HEK293 (cell line): ENCODE results near the gene ELAVL2.

Experiments
- CTCF ChIP-seq: fragments of 450-650 bp; formaldehyde crosslinking; IDR thresholded peaks from 2 replicates; pipeline ENCODE4 v1.5.1; 2016; ENCODE audit warnings: missing biosample characterization, missing genetic modification characterization
- GLI4 ChIP-seq: fragments of 450-650 bp; formaldehyde crosslinking; IDR thresholded peaks from 2 replicates; pipeline ENCODE4 v1.5.1; 2016; ENCODE audit warnings: missing biosample characterization, missing genetic modification characterization
- IKZF3 ChIP-seq: fragments of 450-650 bp; IDR thresholded peaks from 2 replicates; pipeline ENCODE4 v1.5.0; 2018; ENCODE audit warnings: missing biosample characterization, mild to moderate bottlenecking, missing genetic modification characterization, moderate library complexity
- ZNF146 ChIP-seq: fragments of 450-650 bp; formaldehyde crosslinking; IDR thresholded peaks from 2 replicates; pipeline ENCODE4 v1.5.1; 2016; ENCODE audit warnings: missing biosample characterization, missing genetic modification characterization
- ZNF423 ChIP-seq: fragments of 450-650 bp; formaldehyde crosslinking; IDR thresholded peaks from 2 replicates; pipeline ENCODE4 v1.5.1; 2016; ENCODE audit warnings: missing biosample characterization, missing genetic modification characterization
- ZNF560 ChIP-seq: fragments of 450-650 bp; formaldehyde crosslinking; IDR thresholded peaks from 2 replicates; pipeline ENCODE4 v1.5.1; 2017; ENCODE audit warnings: missing biosample characterization, missing genetic modification characterization, borderline replicate concordance
- ZNF600 ChIP-seq: fragments of 450-650 bp; formaldehyde crosslinking; IDR thresholded peaks from 2 replicates; pipeline ENCODE4 v1.5.1; 2016; ENCODE audit warnings: missing biosample characterization, missing genetic modification characterization

- TF ChIP-seq GLI4 (tag by site-specific recombination) (no peak), CTCF (tag by site-specific recombination) (no peak), ZNF600 (tag by site-specific recombination) (no peak), ZNF560 (tag by site-specific recombination) (no peak), IKZF3 (tag by site-specific recombination) (no peak), ZNF146 (tag by site-specific recombination) (no peak), ZNF423 (tag by site-specific recombination) (no peak)
Observed at GRCh38 chr9:23665635-23666034, 160.4 kb downstream of the ELAVL2 start.
